ENCODE data around the gene FRMD4A.

- TF ChIP-seq CTCF (IDR thresholded peaks at IDR 0.05): no peak
- no peak for TF ChIP-seq POLR2AphosphoS5 (IDR thresholded peaks at IDR 0.05)
Observed at GRCh38 chr10:14162629-14163344, 167.9 kb downstream of the FRMD4A start.
